22Rv1 (cell line): ENCODE results near the gene DOC2A.

Experiments used
- H3K27ac ChIP-seq: fragments of 450-650 bp; 2 replicates; pipeline ENCODE4 v1.5.1; 2017
- CTCF ChIP-seq: fragments of 450-650 bp; IDR thresholded peaks from 2 replicates; pipeline ENCODE4 v1.5.1; 2017; ENCODE audit warnings: mild to moderate bottlenecking
- ZFX ChIP-seq: fragments of 450-650 bp; IDR thresholded peaks from 2 replicates; pipeline ENCODE4 v1.6.1; 2017; ENCODE audit warnings: antibody characterized with exemption, borderline replicate concordance

DOC2A gene

DNA sequence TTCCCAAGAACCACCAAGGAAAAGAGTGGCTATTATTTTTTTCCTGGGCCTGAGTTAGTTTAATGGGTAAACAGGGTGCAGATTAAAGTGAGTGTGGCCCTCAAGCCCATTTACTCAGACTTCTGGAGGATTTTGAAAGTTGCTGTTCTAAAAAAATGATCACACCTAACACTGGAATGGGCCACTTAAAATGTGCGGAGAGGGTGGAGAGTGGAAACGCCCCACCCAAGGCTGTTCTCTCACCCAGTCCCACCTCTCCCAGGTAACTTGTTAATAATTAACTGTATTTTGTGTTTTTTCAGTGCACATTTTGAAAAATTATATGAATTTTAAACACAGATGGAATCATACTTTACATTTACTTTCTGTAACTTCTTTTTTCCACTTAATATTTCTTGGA, 20.8 kb downstream of the DOC2A start:
- TF ChIP-seq CTCF (no peak), ZFX (no peak)
- peak overlapping the region; percentile 99 for H3K27ac ChIP-seq

- TF ChIP-seq ZFX: no peak
- TF ChIP-seq CTCF: no peak
- H3K27ac ChIP-seq: peak overlapping the region; percentile 99
Measured at GRCh38 chr16:29989111-29989858, 21.5 kb downstream of the DOC2A start.

- H3K27ac ChIP-seq: peak overlapping the region; percentile 99
- no peak for TF ChIP-seq ZFX
- no peak for TF ChIP-seq CTCF
Measured at GRCh38 chr16:29988346-29989075, 22.3 kb downstream of the DOC2A start.

- TF ChIP-seq ZFX (no peak), CTCF (no peak)
- peak overlapping the region; percentile 99 for H3K27ac ChIP-seq
Measured at GRCh38 chr16:29987371-29988085, 23.3 kb downstream of the DOC2A start.

DNA sequence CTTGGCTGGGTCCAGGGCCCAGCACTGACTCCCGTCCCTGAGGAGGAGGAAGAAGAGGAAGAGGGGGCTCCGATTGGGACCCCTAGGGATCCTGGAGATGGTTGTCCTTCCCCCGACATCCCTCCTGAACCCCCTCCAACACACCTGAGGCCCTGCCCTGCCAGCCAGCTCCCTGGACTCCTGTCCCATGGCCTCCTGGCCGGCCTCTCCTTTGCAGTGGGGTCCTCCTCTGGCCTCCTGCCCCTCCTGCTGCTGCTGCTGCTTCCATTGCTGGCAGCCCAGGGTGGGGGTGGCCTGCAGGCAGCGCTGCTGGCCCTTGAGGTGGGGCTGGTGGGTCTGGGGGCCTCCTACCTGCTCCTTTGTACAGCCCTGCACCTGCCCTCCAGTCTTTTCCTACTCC, 23.9 kb downstream of the DOC2A start:
- TF ChIP-seq ZFX (no peak), CTCF (no peak)
- H3K27ac ChIP-seq: no peak overlapping the region

GRCh38 chr16:29986231-29986630, 24.6 kb downstream of the DOC2A start:
- no peak overlapping the region for H3K27ac ChIP-seq
- TF ChIP-seq CTCF (no peak), ZFX (no peak)
